ENCODE data around the gene PSMB5. TPM values are rescaled to one million over a fixed set of nuclear protein-coding genes. Genes with fewer than 3 reads are reported as not detected.

The PSMB5 gene
- polyA plus RNA-seq, 1 experiment, result 282 TPM

- no peak for DNase-seq (ENCODE audit: low read depth, low spot score)
- ChIA-PET CTCF (interaction anchor here (0.9 to 5.2 kb wide), 4 partner anchors 9 to 59 kb away, joined by 3 to 128 read pairs (median 29); no protein-coding TSS in a partner anchor), POLR2A (interaction anchor here (1.1 kb wide), 1 partner anchor 9 kb away, joined by 4 read pairs; no protein-coding TSS in a partner anchor)
- Histone ChIP-seq H3K4me3 (ENCODE audit: low read depth, low read length) (no peak overlapping the region), H3K9me3 (ENCODE audit: control insufficient read depth, insufficient read depth, low read length) (no peaks in the 10 kb centered on the region), H3K27me3 (ENCODE audit: control insufficient read depth, insufficient read depth, low read length) (no peaks in the 10 kb centered on the region), H3K27ac (ENCODE audit: low read depth, low read length) (no peak overlapping the region)
- no peak for TF ChIP-seq CTCF (IDR thresholded peaks at IDR 0.05; ENCODE audit: low read depth, low read length)
These were observed 36.9 kb downstream of the PSMB5 start for GRCh38 chr14:22997676-22998323.

GRCh38 chr14:22996768-22997654 is 37.7 kb downstream of the PSMB5 start:
- Histone ChIP-seq H3K27me3 (ENCODE audit: control insufficient read depth, insufficient read depth, low read length) (no peaks in the 10 kb centered on the region), H3K9me3 (ENCODE audit: control insufficient read depth, insufficient read depth, low read length) (no peaks in the 10 kb centered on the region), H3K27ac (ENCODE audit: low read depth, low read length) (no peak overlapping the region), H3K4me3 (ENCODE audit: low read depth, low read length) (no peak overlapping the region)
- DNase-seq (ENCODE audit: low read depth, low spot score), result no peak
- CTCF ChIA-PET, result interaction anchor here (1.0 to 5.2 kb wide), 9 partner anchors 10 to 440 kb away, joined by 6 to 128 read pairs (median 23); partner anchors contain the start of gene AJUBA
- TF ChIP-seq CTCF (IDR thresholded peaks at IDR 0.05; ENCODE audit: low read depth, low read length), result no peak
- POLR2A ChIA-PET, result interaction anchor here (1.1 kb wide), 1 partner anchor 10 kb away, joined by 4 read pairs; no protein-coding TSS in a partner anchor

- Histone ChIP-seq H3K27me3 (ENCODE audit: control insufficient read depth, insufficient read depth, low read length) (no peaks in the 10 kb centered on the region), H3K27ac (ENCODE audit: low read depth, low read length) (no peak overlapping the region), H3K9me3 (ENCODE audit: control insufficient read depth, insufficient read depth, low read length) (no peaks in the 10 kb centered on the region), H3K4me3 (ENCODE audit: low read depth, low read length) (no peak overlapping the region)
- no peak for DNase-seq (ENCODE audit: low read depth, low spot score)
- ChIA-PET POLR2A (interaction anchor here (1.1 to 1.9 kb wide), 3 partner anchors 11 to 62 kb away, joined by 3 to 11 read pairs (median 4); partner anchors contain the start of gene CDH24), CTCF (interaction anchor here (0.7 to 5.2 kb wide), 20 partner anchors 9 to 439 kb away, joined by 3 to 128 read pairs (median 14); partner anchors contain the start of genes ACIN1, AJUBA, CDH24 and PSMB5)
- TF ChIP-seq CTCF (IDR thresholded peaks at IDR 0.05; ENCODE audit: low read depth, low read length), result no peak
These were observed 38.6 kb downstream of the PSMB5 start for GRCh38 chr14:22995889-22996625.

- POLR2A ChIA-PET, result interaction anchor here (1.1 to 1.9 kb wide), 4 partner anchors 10 to 63 kb away, joined by 3 to 11 read pairs (median 8); partner anchors contain the start of genes AJUBA and CDH24
- peak; percentile 78 for TF ChIP-seq CTCF (IDR thresholded peaks at IDR 0.05; ENCODE audit: low read depth, low read length)
- no peak for DNase-seq (ENCODE audit: low read depth, low spot score)
- CTCF ChIA-PET, result interaction anchor here (0.7 to 5.2 kb wide), 35 partner anchors 8 to 438 kb away, joined by 3 to 128 read pairs (median 6); partner anchors contain the start of genes ACIN1, AJUBA, CDH24 and HAUS4
- Histone ChIP-seq H3K27me3 (ENCODE audit: control insufficient read depth, insufficient read depth, low read length) (no peaks in the 10 kb centered on the region), H3K27ac (ENCODE audit: low read depth, low read length) (no peak overlapping the region), H3K4me3 (ENCODE audit: low read depth, low read length) (no peak overlapping the region), H3K9me3 (ENCODE audit: control insufficient read depth, insufficient read depth, low read length) (no peaks in the 10 kb centered on the region)
These were observed 39.9 kb downstream of the PSMB5 start for GRCh38 chr14:22994762-22995275.

All from AG04450 (cell line).